GM21390 (cell line): ENCODE data around the gene ROCK2.
"Not testable (repeated sequence)": the region's sequence is repeated elsewhere in the genome, so short reads cannot be mapped to it uniquely, and the experiment has no call there.

Experiments
- ATAC-seq: cut with Tn5 transposase; IDR thresholded peaks from one replicate; pipeline ENCODE4 v1.9.1; 2021; ENCODE audit not compliant: unreplicated experiment

The ROCK2 gene

GRCh38 chr2:11278219-11278618 is 66.2 kb downstream of the ROCK2 start:
- ATAC-seq = no peak

DNA sequence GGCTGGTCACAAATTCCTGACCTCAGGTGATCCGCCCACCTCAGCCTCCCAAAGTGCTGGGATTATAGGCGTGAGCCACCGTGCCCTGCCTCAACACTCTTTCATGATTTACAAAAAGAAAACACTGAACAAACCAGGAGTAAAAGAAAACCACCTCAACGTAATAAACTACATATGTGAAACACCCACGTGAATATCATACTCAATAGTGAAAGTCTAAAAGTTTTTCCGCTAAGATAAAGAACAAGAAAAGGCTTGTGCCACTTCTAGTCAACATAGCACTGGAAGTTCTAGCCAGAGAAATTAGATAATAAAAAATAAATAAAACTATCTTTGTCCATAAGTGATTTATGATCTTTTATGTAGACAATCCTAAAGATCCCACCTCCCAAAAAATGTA is 68.5 kb downstream of the ROCK2 start:
- ATAC-seq = no peak

GRCh38 chr2:11270891-11271290 is 73.5 kb downstream of the ROCK2 start:
- ATAC-seq = no peak

GRCh38 chr2:11267931-11268330 is 76.5 kb downstream of the ROCK2 start:
- ATAC-seq = no peak

GRCh38 chr2:11264818-11265217 is 79.6 kb downstream of the ROCK2 start:
- no peak for ATAC-seq

- no peak for ATAC-seq
Measured at GRCh38 chr2:11264007-11264406, 80.4 kb downstream of the ROCK2 start.

- no peak for ATAC-seq
Measured at GRCh38 chr2:11263177-11263576, 81.3 kb downstream of the ROCK2 start.

DNA sequence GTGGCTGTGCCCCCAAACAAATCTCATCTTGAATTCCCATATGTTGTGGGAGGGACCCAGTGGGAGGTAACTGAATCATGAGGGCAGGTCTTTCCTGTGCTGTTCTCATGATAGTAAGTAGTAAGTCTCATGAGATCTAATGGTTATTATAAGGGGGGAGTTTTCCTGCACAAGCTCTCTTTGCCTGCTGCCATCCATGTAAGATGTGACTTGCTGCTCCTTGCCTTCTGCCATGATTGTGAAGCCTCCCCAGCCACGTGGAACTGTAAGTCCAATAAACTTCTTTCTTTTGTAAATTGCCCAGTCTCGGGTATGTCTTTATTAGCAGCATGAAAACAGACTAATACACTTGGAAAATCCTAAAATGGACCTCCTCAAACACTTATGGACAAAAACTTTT is 82.0 kb downstream of the ROCK2 start:
- ATAC-seq = not testable (repeated sequence)

DNA sequence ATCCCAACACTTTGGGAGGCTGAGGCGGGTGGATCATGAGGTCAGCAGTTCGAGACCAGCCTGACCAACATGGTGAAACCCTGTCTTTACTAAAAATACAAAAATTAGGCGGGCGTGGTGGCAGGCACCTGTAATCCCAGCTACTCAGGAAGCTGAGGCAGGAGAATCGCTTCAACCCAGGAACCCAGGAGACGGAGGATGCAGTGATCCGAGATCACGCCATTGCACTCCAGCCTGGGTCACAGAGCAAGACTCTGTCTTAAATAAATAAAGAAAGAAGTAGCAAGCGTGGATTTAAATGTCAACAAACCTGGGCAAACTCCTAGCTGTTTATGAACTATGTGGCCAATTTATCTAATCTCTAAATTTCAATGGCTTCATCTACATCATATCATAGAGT is 82.9 kb downstream of the ROCK2 start:
- not testable (repeated sequence) for ATAC-seq

DNA sequence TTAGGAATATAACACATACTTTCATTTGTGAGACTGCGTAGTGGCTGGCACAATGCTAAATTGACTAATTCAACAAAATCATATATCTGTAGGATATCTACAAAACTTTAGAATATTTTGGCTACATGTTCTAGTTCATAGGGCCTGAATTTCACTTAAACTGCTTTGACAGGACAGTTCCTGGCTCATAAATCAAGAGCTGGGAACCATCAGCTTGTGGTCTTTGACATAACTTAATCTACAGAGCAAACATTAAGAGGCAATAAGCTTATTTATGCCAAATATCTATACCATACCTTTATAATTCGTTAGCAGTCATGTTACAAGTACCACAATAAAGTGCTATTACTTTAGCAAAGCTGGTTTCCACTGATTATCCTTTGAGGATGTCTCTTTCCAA is 83.5 kb downstream of the ROCK2 start:
- ATAC-seq = no peak

DNA sequence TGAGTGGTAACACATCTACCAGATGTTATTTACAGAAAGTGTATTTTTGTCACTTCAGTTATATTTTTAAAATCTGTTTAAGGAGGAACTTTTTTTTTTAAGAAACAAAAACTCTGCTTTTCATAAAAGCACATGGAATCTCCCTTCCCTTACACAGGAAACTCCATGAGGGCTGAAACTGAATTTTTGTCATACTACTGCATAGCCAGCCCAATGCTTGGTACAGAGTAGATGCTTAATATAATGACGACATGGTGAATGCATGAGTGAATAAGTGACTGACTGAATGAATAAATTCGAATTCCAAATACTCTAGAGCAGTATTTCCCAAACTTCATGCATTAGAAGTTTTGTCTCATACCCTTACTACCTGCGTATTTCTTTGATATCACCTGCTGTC is 86.5 kb downstream of the ROCK2 start:
- ATAC-seq = no peak

- no peak for ATAC-seq
Measured at GRCh38 chr2:11257078-11257477, 87.4 kb downstream of the ROCK2 start.

- ATAC-seq = no peak
Measured at GRCh38 chr2:11256166-11256565, 88.3 kb downstream of the ROCK2 start.

DNA sequence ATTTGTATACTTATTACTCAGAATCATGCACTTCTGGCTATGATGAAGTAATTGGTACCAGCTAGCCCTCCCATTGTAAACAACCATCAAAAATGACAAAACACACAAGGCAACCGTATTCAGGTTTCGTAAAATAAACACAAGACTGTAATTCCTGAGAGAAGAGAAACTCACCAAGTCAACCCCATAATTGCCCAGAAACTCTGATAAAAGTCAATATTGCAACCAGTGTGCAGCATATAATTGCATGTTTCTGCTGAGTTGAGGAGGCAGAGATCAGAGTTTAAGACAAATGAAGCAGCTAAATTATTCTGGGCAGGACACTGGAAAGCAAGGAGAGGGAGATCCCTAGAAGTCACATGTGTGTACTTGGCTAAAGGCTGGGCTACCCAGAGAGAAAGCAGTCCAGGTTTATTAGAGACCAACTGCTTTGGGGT is 90.3 kb downstream of the ROCK2 start:
- ATAC-seq = no peak

- not testable (repeated sequence) for ATAC-seq
Measured at GRCh38 chr2:11252458-11252857, 92.0 kb downstream of the ROCK2 start.

- ATAC-seq = no peak
Measured at GRCh38 chr2:11250400-11251196, 93.8 kb downstream of the ROCK2 start.

GRCh38 chr2:11245322-11245721 is 99.1 kb downstream of the ROCK2 start:
- no peak for ATAC-seq

- ATAC-seq = no peak
Measured at GRCh38 chr2:11244091-11244826, 100.2 kb downstream of the ROCK2 start.

DNA sequence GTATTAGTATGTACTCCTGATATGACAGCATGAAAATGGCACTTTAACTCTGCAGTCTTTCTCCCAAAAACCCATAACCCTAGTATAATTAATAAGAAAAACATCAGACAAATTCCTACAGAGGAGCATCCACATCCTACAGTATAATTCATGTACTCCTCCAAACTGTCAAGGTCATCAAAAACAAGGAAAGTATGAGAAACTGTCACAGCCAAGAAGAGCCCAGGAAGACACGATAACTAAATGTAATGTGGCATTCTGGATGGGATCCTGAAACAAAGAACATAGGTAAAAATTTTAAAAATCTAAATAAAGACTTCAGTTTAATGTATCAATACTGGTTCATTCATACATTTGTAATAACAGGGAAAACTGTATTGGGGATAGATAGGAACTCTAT is 100.9 kb downstream of the ROCK2 start:
- no peak for ATAC-seq

DNA sequence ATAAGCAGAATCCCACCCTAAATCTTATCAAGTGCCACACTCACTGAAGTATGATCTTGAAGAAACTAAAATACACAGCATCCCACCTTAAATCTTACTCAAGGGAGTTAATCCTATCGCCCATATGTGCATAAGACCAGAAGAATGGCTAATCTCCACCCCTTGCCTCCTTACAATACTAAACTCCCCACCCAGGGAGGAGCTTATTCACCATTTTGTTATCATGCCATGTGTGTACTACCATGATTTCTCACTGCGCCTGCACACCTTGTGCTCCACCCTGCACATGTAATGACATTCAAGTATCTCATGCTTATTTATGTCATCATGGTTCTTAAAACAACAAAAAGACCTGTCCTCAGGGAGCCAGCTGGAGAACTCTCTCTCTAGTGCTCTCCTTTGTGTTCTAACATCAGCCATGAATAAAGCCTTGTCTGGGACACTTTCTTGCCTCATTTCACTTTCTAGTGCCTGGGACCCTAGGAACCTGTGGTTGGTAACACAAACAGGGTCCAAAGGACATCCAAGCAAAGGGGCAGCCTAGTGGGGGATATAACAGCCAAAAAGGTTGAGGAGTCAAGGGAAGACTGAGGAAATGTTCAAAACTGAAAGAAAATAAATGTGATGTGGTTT is 101.8 kb downstream of the ROCK2 start:
- no peak for ATAC-seq

DNA sequence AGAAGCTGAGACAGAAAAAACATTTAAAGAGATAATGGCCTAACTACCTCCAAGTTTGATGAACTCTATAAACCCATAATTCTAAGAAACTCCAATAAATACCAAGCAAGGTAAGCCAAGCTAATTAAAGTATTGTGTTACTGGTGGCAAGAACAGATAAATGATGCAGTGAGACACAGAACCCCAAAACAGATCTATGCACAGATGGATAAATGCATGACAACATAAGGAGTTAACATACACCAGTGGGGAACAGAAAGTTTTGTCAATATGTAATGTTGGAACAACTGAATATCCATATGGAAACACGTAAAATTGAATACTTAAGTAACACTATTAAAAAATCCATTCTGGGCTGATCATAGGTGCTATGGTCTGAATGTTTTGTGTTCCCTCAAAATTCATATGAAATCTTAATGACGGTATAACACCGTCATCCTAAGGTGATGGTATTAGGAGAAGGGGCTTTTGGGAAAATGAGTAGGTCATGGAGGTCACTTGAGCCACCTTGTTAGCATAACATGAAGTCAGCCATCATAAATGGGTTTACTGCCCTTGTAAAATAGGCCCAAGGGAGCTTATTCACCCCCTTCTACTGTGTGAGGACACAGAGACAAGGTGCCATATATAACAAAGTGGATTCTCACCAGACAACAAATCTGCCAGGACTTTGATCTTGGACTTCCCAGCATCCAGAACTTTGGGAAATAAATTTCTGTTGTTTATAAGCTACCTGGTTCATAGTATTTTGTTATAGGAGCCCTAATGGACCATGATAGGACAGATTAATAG is 102.8 kb downstream of the ROCK2 start:
- ATAC-seq = no peak
